ENCODE measurements around the gene TOR1B. TPM values are rescaled to one million over a fixed set of nuclear protein-coding genes. Genes with fewer than 3 reads are reported as not detected.

TOR1B gene
- total RNA-seq, 2 donors from 2014 or later = 15.2 to 16.9 TPM

GRCh38 chr9:129836311-129837007 lies 33.5 kb downstream of the TOR1B start:
- no peak for DNase-seq
- Histone ChIP-seq H3K27ac (ENCODE audit: low read depth, low read length) (no peak overlapping the region), H3K36me3 (ENCODE audit: control insufficient read depth, insufficient read depth, low read length) (peaks cover 22% of the 10 kb centered on the region), H3K4me3 (ENCODE audit: low read length) (peak overlapping the region; percentile 92), H3K9ac (ENCODE audit: extremely low read depth, low read length, poor library complexity, severe bottlenecking) (peak overlapping the region; percentile 75), H3K9me3 (ENCODE audit: control insufficient read depth, low read length) (no peaks in the 10 kb centered on the region), H3K4me1 (ENCODE audit: control insufficient read depth, insufficient read depth, low read length) (no peaks in the 10 kb centered on the region), H3K27me3 (ENCODE audit: control insufficient read depth, insufficient read depth, low read length, poor library complexity, severe bottlenecking) (no peaks in the 10 kb centered on the region)
- Mint-ChIP-seq H3K27ac (peak overlapping the region; percentile 92), H3K9me3 (no peaks in the 10 kb centered on the region), H3K27me3 (ENCODE audit: insufficient read depth) (peaks cover 1% of the 10 kb centered on the region), H3K4me3 (peak overlapping the region; percentile 92), H3K4me1 (peaks cover 26% of the 10 kb centered on the region), H3K36me3 (ENCODE audit: low read depth) (peaks cover 17% of the 10 kb centered on the region)
- WGBS, 2 experiments (ENCODE audit: insufficient coverage in 1 of 2, insufficient read length in 1 of 2) = 69 to 71% methylated on average over 16 of the region's 16 CpGs
- no peak for TF ChIP-seq CTCF (conservative IDR thresholded peaks at IDR 0.05)

- Mint-ChIP-seq H3K4me3 (no peak overlapping the region), H3K27ac (no peak overlapping the region)
- 87 to 89% methylated on average over 8 to 12 of the region's 12 CpGs for WGBS, 2 experiments (ENCODE audit: insufficient coverage in 1 of 2, insufficient read length in 1 of 2)
Measured at GRCh38 chr9:129838707-129839259, 35.8 kb downstream of the TOR1B start.

DNA sequence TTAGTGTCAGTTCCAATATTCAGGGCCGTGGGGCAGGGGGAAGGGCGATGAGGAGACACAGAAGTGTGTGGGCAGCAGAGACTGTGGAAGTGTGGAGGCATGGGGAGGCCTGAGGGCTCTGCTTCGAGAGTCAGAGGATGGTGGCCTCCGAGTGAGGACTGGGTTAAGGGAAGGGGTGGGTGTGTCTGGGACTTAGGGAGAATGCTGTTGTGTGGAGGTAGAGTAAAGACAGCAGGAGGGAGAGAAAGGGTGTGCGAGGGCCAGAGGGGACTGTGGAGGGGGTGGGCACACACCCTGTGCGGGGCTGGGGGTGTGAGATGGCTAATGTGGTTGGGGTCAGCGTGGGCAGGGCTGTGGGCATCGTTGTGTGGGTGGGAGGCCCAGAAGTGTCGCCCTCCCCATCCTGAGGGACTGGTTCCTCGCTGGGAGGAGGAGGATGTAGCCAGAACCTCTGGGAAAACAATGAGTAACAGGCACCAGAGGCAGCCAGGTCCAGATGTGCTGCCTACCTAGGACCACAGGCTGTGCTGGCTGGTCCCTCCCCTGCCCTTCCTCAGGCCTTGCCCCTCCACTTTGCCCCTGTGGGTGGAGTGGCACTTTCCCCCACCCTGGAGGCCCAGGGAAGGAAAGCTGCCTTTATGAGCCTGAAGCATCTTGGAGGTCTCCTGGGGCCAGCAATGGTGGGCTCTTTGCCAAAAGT lies 36.5 kb downstream of the TOR1B start:
- no peak for DNase-seq
- Histone ChIP-seq H3K9me3 (ENCODE audit: control insufficient read depth, low read length) (no peaks in the 10 kb centered on the region), H3K36me3 (ENCODE audit: control insufficient read depth, insufficient read depth, low read length) (peaks cover 6% of the 10 kb centered on the region), H3K27me3 (ENCODE audit: control insufficient read depth, insufficient read depth, low read length, poor library complexity, severe bottlenecking) (no peaks in the 10 kb centered on the region), H3K4me3 (ENCODE audit: low read length) (no peak overlapping the region), H3K9ac (ENCODE audit: extremely low read depth, low read length, poor library complexity, severe bottlenecking) (no peak overlapping the region), H3K4me1 (ENCODE audit: control insufficient read depth, insufficient read depth, low read length) (no peaks in the 10 kb centered on the region), H3K27ac (ENCODE audit: low read depth, low read length) (no peak overlapping the region)
- H3K27me3 Mint-ChIP-seq (ENCODE audit: insufficient read depth) = peaks cover 1% of the 10 kb centered on the region
- peaks cover 22% of the 10 kb centered on the region for H3K4me1 Mint-ChIP-seq
- TF ChIP-seq CTCF (conservative IDR thresholded peaks at IDR 0.05) = no peak
- 76 to 82% methylated on average over 2 to 10 of the region's 10 CpGs for WGBS, 2 experiments (ENCODE audit: insufficient coverage in 1 of 2, insufficient read length in 1 of 2)
- H3K4me3 Mint-ChIP-seq = no peak overlapping the region
- peaks cover 7% of the 10 kb centered on the region for H3K36me3 Mint-ChIP-seq (ENCODE audit: low read depth)
- H3K9me3 Mint-ChIP-seq = no peaks in the 10 kb centered on the region
- no peak overlapping the region for H3K27ac Mint-ChIP-seq

More at GRCh38 chr9:129838707-129839259, 35.8 kb downstream of the TOR1B start:
- peaks cover 27% of the 10 kb centered on the region for H3K4me1 Mint-ChIP-seq
- TF ChIP-seq CTCF (conservative IDR thresholded peaks at IDR 0.05) = no peak
- H3K9ac ChIP-seq (ENCODE audit: extremely low read depth, low read length, poor library complexity, severe bottlenecking) = no peak overlapping the region
- no peaks in the 10 kb centered on the region for H3K4me1 ChIP-seq (ENCODE audit: control insufficient read depth, insufficient read depth, low read length)
- peaks cover 7% of the 10 kb centered on the region for H3K36me3 Mint-ChIP-seq (ENCODE audit: low read depth)
- H3K9me3 ChIP-seq (ENCODE audit: control insufficient read depth, low read length) = no peaks in the 10 kb centered on the region
- H3K9me3 Mint-ChIP-seq = no peaks in the 10 kb centered on the region
- peaks cover 1% of the 10 kb centered on the region for H3K27me3 Mint-ChIP-seq (ENCODE audit: insufficient read depth)
- peaks cover 6% of the 10 kb centered on the region for H3K36me3 ChIP-seq (ENCODE audit: control insufficient read depth, insufficient read depth, low read length)
- no peak overlapping the region for H3K4me3 ChIP-seq (ENCODE audit: low read length)
- H3K27me3 ChIP-seq (ENCODE audit: control insufficient read depth, insufficient read depth, low read length, poor library complexity, severe bottlenecking) = no peaks in the 10 kb centered on the region
- no peak overlapping the region for H3K27ac ChIP-seq (ENCODE audit: low read depth, low read length)
- DNase-seq = no peak

Data from endodermal cell (in vitro differentiated cells).